LNCAP (cell line): ENCODE measurements around the gene ESYT2.

Experiments used
- TF ChIP-seq, protein P1 (sequence below): fragments of 450-650 bp; IDR thresholded peaks from 2 replicates; pipeline ENCODE4 v1.5.1; 2017; ENCODE audit warnings: mild to moderate bottlenecking

ESYT2 gene

GRCh38 chr7:158700008-158700407 is 129.3 kb downstream of the ESYT2 start:
- TF ChIP-seq, protein P1, sequence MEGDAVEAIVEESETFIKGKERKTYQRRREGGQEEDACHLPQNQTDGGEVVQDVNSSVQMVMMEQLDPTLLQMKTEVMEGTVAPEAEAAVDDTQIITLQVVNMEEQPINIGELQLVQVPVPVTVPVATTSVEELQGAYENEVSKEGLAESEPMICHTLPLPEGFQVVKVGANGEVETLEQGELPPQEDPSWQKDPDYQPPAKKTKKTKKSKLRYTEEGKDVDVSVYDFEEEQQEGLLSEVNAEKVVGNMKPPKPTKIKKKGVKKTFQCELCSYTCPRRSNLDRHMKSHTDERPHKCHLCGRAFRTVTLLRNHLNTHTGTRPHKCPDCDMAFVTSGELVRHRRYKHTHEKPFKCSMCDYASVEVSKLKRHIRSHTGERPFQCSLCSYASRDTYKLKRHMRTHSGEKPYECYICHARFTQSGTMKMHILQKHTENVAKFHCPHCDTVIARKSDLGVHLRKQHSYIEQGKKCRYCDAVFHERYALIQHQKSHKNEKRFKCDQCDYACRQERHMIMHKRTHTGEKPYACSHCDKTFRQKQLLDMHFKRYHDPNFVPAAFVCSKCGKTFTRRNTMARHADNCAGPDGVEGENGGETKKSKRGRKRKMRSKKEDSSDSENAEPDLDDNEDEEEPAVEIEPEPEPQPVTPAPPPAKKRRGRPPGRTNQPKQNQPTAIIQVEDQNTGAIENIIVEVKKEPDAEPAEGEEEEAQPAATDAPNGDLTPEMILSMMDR = no peak

GRCh38 chr7:158699341-158699740 is 130.0 kb downstream of the ESYT2 start:
- TF ChIP-seq, protein P1 = no peak

DNA sequence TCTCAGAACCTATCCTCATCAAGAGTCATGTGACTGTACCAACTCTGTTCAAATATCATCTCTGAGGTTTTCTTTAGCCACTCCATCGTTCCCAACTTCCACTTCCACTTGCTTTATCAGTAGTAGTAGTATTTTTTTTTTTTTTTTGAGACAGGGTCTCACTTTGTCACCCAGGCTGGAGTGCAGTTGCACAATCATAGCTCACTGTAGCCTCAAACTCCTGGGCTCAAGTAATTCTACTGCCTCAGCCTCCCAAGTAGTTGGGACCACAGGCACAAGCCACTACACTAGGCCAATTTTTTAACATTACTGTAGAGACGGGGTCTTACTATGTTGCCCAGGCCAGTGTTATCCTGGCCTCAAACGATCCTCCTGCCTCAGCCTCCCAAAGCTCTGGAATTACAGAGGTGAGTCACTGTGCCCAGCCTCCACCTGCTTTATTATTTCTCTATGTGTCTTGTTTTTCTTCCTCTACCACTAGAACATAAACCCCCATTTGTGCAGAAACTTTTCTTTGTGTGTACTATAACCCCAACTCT is 130.6 kb downstream of the ESYT2 start:
- TF ChIP-seq, protein P1 = no peak

GRCh38 chr7:158695726-158696452 is 133.4 kb downstream of the ESYT2 start:
- TF ChIP-seq, protein P1 = peak; percentile 61

- TF ChIP-seq, protein P1 = no peak
These were observed 134.3 kb downstream of the ESYT2 start for GRCh38 chr7:158695056-158695455.

DNA sequence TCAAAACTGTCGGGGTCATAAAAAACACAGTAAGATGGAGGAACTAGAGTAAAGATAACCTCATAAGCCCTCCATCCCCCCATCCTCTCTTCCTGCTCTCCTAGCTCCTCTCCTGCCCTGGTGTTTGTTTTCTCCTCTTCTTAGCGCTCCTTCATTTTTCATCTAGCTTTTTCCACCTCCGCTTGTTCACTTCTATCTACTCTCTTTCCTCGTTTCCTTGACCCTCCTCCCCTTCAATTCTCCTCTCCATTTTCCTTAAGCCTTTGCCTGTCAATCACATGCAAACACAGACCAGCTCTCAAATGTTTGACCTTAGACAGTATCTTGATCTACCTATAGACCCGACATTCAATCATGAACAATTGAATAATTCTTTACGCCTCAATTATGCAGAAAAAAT is 134.7 kb downstream of the ESYT2 start:
- TF ChIP-seq, protein P1 = no peak

GRCh38 chr7:158689488-158689887 is 139.8 kb downstream of the ESYT2 start:
- TF ChIP-seq, protein P1 = no peak
